HFF-Myc (cell line): Measurements from ENCODE around the gene SLC4A3.

Source experiments
- DNase-seq: peaks from one replicate; pipeline ENCODE4 v3.0.0-alpha.2; 2011; ENCODE audit warnings: low read depth; ENCODE audit errors: extremely low read depth
- H3K4me3 ChIP-seq: replicated peaks from 2 replicates; pipeline ENCODE4 v1.5.1; 2011; ENCODE audit warnings: low read depth, mild to moderate bottlenecking, control low read depth, low read length
- TF ChIP-seq, protein P1 (sequence below): IDR thresholded peaks from 2 replicates; pipeline ENCODE4 v1.5.1; 2012; ENCODE audit warnings: mild to moderate bottlenecking, low read depth, low read length, control low read depth; ENCODE audit errors: missing control alignments

Gene SLC4A3

DNA sequence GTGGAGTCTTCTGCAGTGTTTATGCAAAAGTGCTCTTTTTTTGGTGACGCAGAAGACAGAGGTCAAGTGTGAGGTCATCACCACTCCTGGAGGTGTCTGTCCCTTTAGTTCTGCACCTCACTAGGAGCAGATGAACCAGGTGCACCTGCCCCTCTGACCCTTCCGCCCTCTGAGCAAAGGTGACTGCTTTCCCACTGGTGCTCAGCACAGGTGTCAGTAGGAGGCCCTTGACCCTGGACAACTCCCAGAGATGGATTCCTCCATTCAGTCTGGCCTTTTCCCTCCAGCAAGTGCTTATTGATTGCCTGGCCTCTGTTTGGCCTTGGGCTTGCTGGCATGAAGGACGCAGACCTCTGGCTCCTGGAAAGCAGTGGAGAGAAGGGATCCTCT, 8.7 kb upstream of the SLC4A3 start:
- TF ChIP-seq, protein P1, sequence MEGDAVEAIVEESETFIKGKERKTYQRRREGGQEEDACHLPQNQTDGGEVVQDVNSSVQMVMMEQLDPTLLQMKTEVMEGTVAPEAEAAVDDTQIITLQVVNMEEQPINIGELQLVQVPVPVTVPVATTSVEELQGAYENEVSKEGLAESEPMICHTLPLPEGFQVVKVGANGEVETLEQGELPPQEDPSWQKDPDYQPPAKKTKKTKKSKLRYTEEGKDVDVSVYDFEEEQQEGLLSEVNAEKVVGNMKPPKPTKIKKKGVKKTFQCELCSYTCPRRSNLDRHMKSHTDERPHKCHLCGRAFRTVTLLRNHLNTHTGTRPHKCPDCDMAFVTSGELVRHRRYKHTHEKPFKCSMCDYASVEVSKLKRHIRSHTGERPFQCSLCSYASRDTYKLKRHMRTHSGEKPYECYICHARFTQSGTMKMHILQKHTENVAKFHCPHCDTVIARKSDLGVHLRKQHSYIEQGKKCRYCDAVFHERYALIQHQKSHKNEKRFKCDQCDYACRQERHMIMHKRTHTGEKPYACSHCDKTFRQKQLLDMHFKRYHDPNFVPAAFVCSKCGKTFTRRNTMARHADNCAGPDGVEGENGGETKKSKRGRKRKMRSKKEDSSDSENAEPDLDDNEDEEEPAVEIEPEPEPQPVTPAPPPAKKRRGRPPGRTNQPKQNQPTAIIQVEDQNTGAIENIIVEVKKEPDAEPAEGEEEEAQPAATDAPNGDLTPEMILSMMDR: no peak
- no peak overlapping the region for H3K4me3 ChIP-seq
- DNase-seq: no peak

DNA sequence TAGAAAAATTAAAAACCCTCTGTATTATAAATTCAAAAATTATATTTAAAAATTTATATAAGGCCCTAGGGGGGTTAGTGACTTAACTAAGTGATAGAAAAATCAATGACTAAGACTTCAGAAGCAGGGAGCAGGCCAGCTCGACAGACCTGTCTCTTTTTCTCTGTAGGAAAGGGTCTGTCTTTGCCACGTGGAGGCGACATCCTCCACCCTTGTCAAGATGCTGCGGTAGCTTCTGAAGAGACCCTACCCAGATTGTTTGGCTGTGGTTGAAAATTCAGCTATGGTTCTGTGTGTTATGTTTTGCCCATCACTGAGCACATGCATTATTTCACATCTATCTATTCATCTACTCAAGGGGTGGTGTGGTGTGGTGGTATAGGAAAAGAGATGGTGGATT, 8.2 kb upstream of the SLC4A3 start:
- H3K4me3 ChIP-seq: no peak overlapping the region
- no peak for DNase-seq
- TF ChIP-seq, protein P1: no peak

DNA sequence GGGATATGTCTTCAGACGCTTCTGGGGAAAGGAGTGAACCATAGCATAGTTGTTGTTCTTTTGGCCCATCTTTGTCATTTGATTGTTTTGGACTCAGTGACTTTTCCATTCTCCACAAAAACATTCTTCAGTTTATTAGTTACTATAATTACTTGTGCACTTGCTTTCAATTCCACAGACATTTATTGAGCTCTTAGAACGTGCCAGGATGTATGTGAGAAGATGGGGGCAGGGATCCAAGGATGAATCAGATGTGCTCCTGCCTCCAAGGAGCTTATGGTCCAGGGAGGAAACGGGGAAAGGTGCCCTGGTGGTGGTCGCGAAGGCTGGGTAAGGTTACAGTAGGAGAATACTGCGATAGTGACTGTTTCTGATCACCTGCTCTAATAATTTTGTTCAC, 6.9 kb upstream of the SLC4A3 start:
- no peak overlapping the region for H3K4me3 ChIP-seq
- TF ChIP-seq, protein P1: no peak
- no peak for DNase-seq

DNA sequence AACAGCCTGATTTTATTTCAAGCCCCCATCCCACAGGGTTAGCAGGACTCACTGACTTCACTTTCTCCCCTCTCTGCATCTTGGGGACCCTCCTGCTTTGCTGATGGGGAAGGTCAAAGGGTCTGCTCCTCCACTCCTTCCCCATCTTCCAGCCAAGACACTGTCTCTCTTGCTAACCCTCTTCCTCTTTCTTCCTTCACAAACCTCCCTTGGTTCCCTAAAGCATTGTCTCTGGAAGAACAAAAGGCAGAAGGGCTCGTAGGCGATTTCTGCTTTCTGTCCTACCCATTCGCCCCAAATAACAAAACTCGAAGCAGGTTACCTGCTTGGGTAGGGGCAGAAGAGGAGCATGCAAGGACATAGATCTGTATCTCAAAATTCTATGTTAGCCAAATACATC, 5.5 kb upstream of the SLC4A3 start:
- H3K4me3 ChIP-seq: no peak overlapping the region
- TF ChIP-seq, protein P1: no peak
- DNase-seq: no peak

DNA sequence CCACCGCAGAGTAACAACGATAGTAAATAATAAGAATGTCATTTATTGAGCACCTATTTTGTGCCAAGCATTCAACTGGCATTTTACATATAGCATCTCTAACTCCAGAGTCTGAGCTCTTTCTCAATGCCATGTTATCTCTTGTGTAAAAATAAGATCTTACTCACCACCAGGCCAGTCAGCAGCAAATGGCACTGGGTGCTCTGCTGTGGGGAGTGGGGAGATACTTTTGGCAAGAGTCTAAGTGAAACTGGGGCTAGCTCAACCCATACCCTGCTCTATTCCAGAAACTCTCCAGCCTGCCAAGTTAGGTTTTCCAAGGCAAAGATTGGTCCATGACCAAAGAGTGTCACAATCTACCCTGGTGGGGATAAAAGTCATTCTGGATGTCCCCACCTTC, 5.0 kb upstream of the SLC4A3 start:
- TF ChIP-seq, protein P1: no peak
- no peak overlapping the region for H3K4me3 ChIP-seq
- no peak for DNase-seq

DNA sequence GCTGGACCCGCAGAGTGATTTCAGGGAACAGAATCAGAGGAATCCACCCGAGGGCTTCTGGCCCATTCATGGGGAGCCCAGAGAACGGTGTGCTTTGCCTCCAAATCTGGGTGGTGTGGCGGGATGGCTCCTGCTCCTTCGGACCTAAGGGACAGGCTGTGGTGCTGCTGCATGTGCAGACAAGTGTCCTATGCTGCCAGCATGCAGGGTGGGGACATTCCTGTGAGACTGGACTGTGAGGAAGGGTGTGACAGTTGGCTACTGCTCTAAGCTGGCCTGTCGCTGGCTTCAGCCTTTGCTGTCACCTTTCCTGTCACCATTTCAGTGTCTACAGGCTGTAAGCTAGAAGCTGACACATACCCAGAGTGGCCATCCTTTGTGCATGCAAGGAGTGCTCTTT, 2.9 kb upstream of the SLC4A3 start:
- TF ChIP-seq, protein P1: no peak

DNA sequence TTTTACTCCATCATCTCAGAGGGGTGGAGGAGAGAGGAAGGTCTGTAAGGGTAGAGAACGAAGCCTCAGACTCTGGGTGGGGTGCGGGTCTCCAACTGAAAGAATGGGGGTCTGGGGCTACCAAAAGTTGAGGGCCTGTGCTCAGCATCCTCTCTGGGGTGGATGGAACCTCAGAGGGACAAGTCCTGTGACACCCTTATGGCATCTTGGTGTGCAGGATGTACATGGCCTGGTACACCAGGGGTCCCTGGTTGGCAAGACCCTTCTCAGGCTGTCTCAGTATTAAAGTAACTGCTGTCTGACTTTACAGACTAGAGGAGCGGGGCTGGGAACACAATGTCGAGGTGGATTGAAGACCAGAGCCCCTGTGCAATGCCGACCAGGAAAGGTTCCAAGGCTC, 2.3 kb upstream of the SLC4A3 start:
- no peak for DNase-seq
- no peak overlapping the region for H3K4me3 ChIP-seq
- TF ChIP-seq, protein P1: no peak

More for the DNA sequence above, 2.9 kb upstream of the SLC4A3 start:
- H3K4me3 ChIP-seq: no peak overlapping the region
- DNase-seq: no peak
